K562 (cell line): ENCODE data around the gene NMBR.
"Not testable (repeated sequence)": the region's sequence is repeated elsewhere in the genome, so short reads cannot be mapped to it uniquely, and the experiment has no call there.

Experiments used
- ATF3 ChIP-seq, 2 experiments: fragments of 450-650 bp in 1 of 2; sonication (generic) in 1 of 2; formaldehyde crosslinking in 1 of 2; IDR thresholded peaks in 1 of 2; conservative IDR thresholded peaks in 1 of 2; 2 replicates each; pipeline versions ENCODE4 v1.6.1 to v1.8.1; 2016 to 2023; ENCODE audit warnings: mild to moderate bottlenecking in 2 of 2, moderate library complexity in 2 of 2, inconsistent platforms in 1 of 2, missing genetic modification reagents in 1 of 2
- CC2D1A ChIP-seq: fragments of 450-650 bp; IDR thresholded peaks from 2 replicates; pipeline ENCODE4 v1.6.1; 2017; ENCODE audit warnings: mild to moderate bottlenecking
- CLOCK ChIP-seq: fragments of 250-450 bp; sonication (Bioruptor Pico); IDR thresholded peaks from 2 replicates; pipeline ENCODE4 v1.4.0; 2020; ENCODE audit warnings: mild to moderate bottlenecking, moderate library complexity, borderline replicate concordance
- CTCF ChIP-seq, 3 experiments: IDR thresholded peaks in 2 of 3; conservative IDR thresholded peaks in 1 of 3; 2 replicates each; pipeline ENCODE4 v1.5.1; 2011 to 2012; ENCODE audit warnings: low read length in 3 of 3, mild to moderate bottlenecking in 3 of 3, control low read depth in 2 of 3, improper control_type of control experiment in 1 of 3, inconsistent platforms in 1 of 3, low read depth in 1 of 3, mixed read lengths in 1 of 3, moderate library complexity in 1 of 3; ENCODE audit not compliant: insufficient read depth in 2 of 3
- EP300 ChIP-seq: IDR thresholded peaks from 2 replicates; pipeline ENCODE4 v1.6.1; 2012; ENCODE audit warnings: low read length, improper control_type of control experiment
- EWSR1 ChIP-seq: fragments of 450-650 bp; IDR thresholded peaks from 2 replicates; pipeline ENCODE4 v1.6.1; 2018; ENCODE audit warnings: borderline replicate concordance, mild to moderate bottlenecking, low read depth, moderate library complexity; ENCODE audit not compliant: partially characterized antibody
- EZH2 ChIP-seq: IDR thresholded peaks from 2 replicates; pipeline ENCODE4 v1.6.1; 2012; ENCODE audit warnings: low read depth, mild to moderate bottlenecking, inconsistent platforms, low read length, borderline replicate concordance
- KDM5B ChIP-seq: fragments of 200-600 bp; sonication (generic); IDR thresholded peaks from 2 replicates; pipeline ENCODE4 v1.6.1; 2012; ENCODE audit warnings: low read depth, mild to moderate bottlenecking, moderate library complexity, low read length, control low read depth, inconsistent platforms; ENCODE audit not compliant: insufficient replicate concordance
- LARP7 ChIP-seq: fragments of 450-650 bp; IDR thresholded peaks from 2 replicates; pipeline ENCODE4 v1.6.1; 2016
- NCOR1 ChIP-seq: fragments of 450-650 bp; IDR thresholded peaks from 2 replicates; pipeline ENCODE4 v1.6.1; 2016; ENCODE audit warnings: mild to moderate bottlenecking, moderate library complexity
- PKNOX1 ChIP-seq: fragments of 450-650 bp; IDR thresholded peaks from 2 replicates; pipeline ENCODE4 v1.6.1; 2016
- POLR2A ChIP-seq: fragments of 450-650 bp; conservative IDR thresholded peaks from 2 replicates; pipeline ENCODE4 v1.6.1; 2016
- POU5F1 ChIP-seq: fragments of 150-350 bp; IDR thresholded peaks from 2 replicates; pipeline ENCODE4 v1.6.1; 2014; ENCODE audit warnings: borderline replicate concordance, low read length, low read depth, mild to moderate bottlenecking; ENCODE audit not compliant: partially characterized antibody
- SMAD2 ChIP-seq: fragments of 150-350 bp; IDR thresholded peaks from 2 replicates; pipeline ENCODE4 v1.6.1; 2014; ENCODE audit warnings: low read depth, mild to moderate bottlenecking, low read length

- not testable (repeated sequence) for TF ChIP-seq EWSR1; ATF3 (CRISPR knock-in tag; conservative IDR thresholded peaks at IDR 0.05); EP300; EZH2; CC2D1A; NCOR1; CLOCK (CRISPR knock-in tag); POLR2A; KDM5B; SMAD2; POU5F1; CTCF (IDR thresholded peaks at IDR 0.05 in 2 of 3, conservative IDR thresholded peaks at IDR 0.05 in 1 of 3; ENCODE audit: insufficient read depth in 2 of 3, low read depth in 1 of 3, low read length in 3 of 3); PKNOX1; LARP7
- TF ChIP-seq ATF3 (IDR thresholded peaks at IDR 0.05), result peak; percentile 23; the same call in 1 of the 2 replicates
These were observed 84.1 kb downstream of the NMBR start for GRCh38 chr6:142062861-142063260.
